Endothelial cell of coronary artery (primary cell): ENCODE data around the gene NAA16. TPM values are rescaled to one million over a fixed set of nuclear protein-coding genes. Genes with fewer than 3 reads are reported as not detected.

Experiments
- total RNA-seq: library from RNA; depleted of rRNA; stranded (reverse); fragments of >200 nt; gene quantifications from 2 replicates; pipeline ENCODE4 v1.2.3, GENCODE V29; 2014

The NAA16 gene
- total RNA-seq: 5.9 and 8.8 TPM in 2 replicates

GRCh38 chr13:41310963-41311405 is at the start of gene NAA16:
Gene NAA16 (plus strand): TSS chr13:41311267. CDS start chr13:41311529, 262 bp downstream.

DNA sequence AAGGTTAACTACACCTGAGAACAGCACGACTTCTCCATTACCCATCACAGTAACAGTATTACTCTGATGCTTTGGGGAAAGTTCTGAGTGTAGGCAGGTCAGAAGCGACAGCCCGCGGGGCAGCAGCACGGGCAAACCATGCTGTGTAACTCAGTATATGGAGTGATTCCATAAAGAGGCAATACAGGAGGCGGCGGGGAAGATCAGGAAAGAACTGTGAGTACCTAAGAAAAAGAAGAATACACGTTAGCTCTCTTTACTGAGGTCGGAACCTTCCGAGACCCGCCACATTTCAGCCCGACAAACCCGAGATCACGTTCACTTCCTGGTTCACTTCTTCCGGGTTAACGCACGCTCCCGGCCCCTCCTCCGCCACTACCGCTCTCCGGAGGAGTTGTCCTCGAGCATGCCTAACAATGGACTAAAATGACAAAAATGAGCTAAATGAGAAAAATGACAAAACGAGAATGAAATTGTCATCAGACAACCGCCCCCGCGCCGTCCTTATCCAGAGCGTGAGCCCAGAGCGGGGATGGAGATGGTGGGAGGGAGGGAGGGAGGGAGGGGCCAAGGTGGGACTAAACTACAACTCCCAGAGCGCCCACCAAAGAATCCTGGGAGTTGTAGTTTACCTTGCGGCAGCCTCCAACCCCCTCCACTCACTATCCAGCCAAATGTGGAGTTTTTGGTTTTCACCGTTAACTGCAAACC is 47.7 kb upstream of the NAA16 start, which contains the start of gene MTRF1:
Gene MTRF1, minus strand, starts transcription at position 316 of the 711 bp plus-strand sequence. CDS start 2,669 bp downstream, outside the sequence.

Other genes with a start within 250 kb of the NAA16 start
- gene WBP4, start 249.8 kb upstream of the NAA16 start, total RNA-seq: 7.1 and 7.7 TPM in 2 replicates
- gene KBTBD6, start 178.5 kb upstream of the NAA16 start, total RNA-seq: 8.7 and 10.5 TPM in 2 replicates
- 5.1 and 7.4 TPM in 2 replicates for gene KBTBD7, start 116.7 kb upstream of the NAA16 start, total RNA-seq
- 8.5 and 8.9 TPM in 2 replicates for gene MTRF1, start 47.7 kb upstream of the NAA16 start, total RNA-seq
- gene RGCC, start 146.3 kb downstream of the NAA16 start, total RNA-seq: 21.1 and 34.7 TPM in 2 replicates